Stimulated activated CD4-positive, alpha-beta T cell treated with anti-CD3 and anti-CD28 coated beads, Interleukin-2, amount 100 ng/mL, for 48 hours (primary cell): ENCODE measurements around the gene CARD11.
A peak's percentile ranks its signal among the peaks of the same experiment; 100 is the strongest.

Source experiments
- DNase-seq, 2 donors: peaks; one replicate each; pipeline ENCODE4 v3.0.0-alpha.2; 2020

The CARD11 gene

GRCh38 chr7:2896131-2896530 lies 147.5 kb downstream of the CARD11 start:
- DNase-seq = no peak

- DNase-seq = peak; percentile 41 to 61
These were observed 149.3 kb downstream of the CARD11 start for GRCh38 chr7:2894118-2894940.

- no peak for DNase-seq
These were observed 150.2 kb downstream of the CARD11 start for GRCh38 chr7:2893411-2893861.

- DNase-seq = no peak
These were observed 151.1 kb downstream of the CARD11 start for GRCh38 chr7:2892549-2892948.

GRCh38 chr7:2887816-2888215 lies 155.9 kb downstream of the CARD11 start:
- DNase-seq = no peak

- peak; percentile 50 to 51 for DNase-seq
These were observed 156.8 kb downstream of the CARD11 start for GRCh38 chr7:2886900-2887299.

- DNase-seq = no peak
These were observed 157.3 kb downstream of the CARD11 start for GRCh38 chr7:2886391-2886790.

- no peak for DNase-seq
These were observed 159.5 kb downstream of the CARD11 start for GRCh38 chr7:2884161-2884560.

GRCh38 chr7:2883101-2883500 lies 160.6 kb downstream of the CARD11 start:
- no peak for DNase-seq

- no peak for DNase-seq
These were observed 161.6 kb downstream of the CARD11 start for GRCh38 chr7:2882111-2882510.

- no peak for DNase-seq
These were observed 162.7 kb downstream of the CARD11 start for GRCh38 chr7:2880874-2881533.

GRCh38 chr7:2880051-2880450 lies 163.6 kb downstream of the CARD11 start:
- DNase-seq = no peak

- DNase-seq = no peak
These were observed 164.3 kb downstream of the CARD11 start for GRCh38 chr7:2879354-2879753.

GRCh38 chr7:2878306-2878705 lies 165.4 kb downstream of the CARD11 start:
- no peak for DNase-seq

GRCh38 chr7:2876031-2876731 lies 167.5 kb downstream of the CARD11 start:
- no peak for DNase-seq

- DNase-seq = no peak
These were observed 169.7 kb downstream of the CARD11 start for GRCh38 chr7:2873686-2874551.

- no peak for DNase-seq
These were observed 170.5 kb downstream of the CARD11 start for GRCh38 chr7:2873146-2873545.

GRCh38 chr7:2872296-2872874 lies 171.3 kb downstream of the CARD11 start:
- DNase-seq = no peak

GRCh38 chr7:2870471-2870931 lies 173.2 kb downstream of the CARD11 start:
- DNase-seq = no peak

- no peak for DNase-seq
These were observed 173.7 kb downstream of the CARD11 start for GRCh38 chr7:2869981-2870380.

GRCh38 chr7:2866601-2867000 lies 177.1 kb downstream of the CARD11 start:
- no peak for DNase-seq

- DNase-seq = peak; percentile 77 to 80
These were observed 178.5 kb downstream of the CARD11 start for GRCh38 chr7:2864999-2865670.
